Mesodermal cell (in vitro differentiated cells): Measurements from ENCODE around the gene VWA2.

Experiments used
- H3K27ac ChIP-seq: 2 replicates; pipeline ENCODE4 v1.7.0; 2013; ENCODE audit warnings: mild to moderate bottlenecking, low read depth, low read length, moderate library complexity; ENCODE audit not compliant: severe bottlenecking
- H3K36me3 ChIP-seq: 2 replicates; pipeline ENCODE4 v1.7.1; 2013; ENCODE audit warnings: mild to moderate bottlenecking, low read length, moderate library complexity; ENCODE audit not compliant: control insufficient read depth, insufficient read depth
- H3K4me1 ChIP-seq: one replicate; pipeline ENCODE4 v1.7.1; 2013; ENCODE audit warnings: mild to moderate bottlenecking, low read length; ENCODE audit not compliant: insufficient read depth, control insufficient read depth, poor library complexity, severe bottlenecking
- H3K4me3 ChIP-seq: 2 replicates; pipeline ENCODE4 v1.7.0; 2013; ENCODE audit warnings: low read length, control low read depth, mild to moderate bottlenecking; ENCODE audit not compliant: insufficient read depth, poor library complexity, severe bottlenecking; ENCODE audit errors: extremely low read depth
- H3K9me3 ChIP-seq: 2 replicates; pipeline ENCODE4 v1.7.1; 2013; ENCODE audit warnings: mild to moderate bottlenecking, low read length, moderate library complexity; ENCODE audit not compliant: control insufficient read depth
- WGBS, 2 experiments: methylation state at CpG; one replicate each; pipeline ENCODE4 v1.1.5; 2013; ENCODE audit warnings: missing lambda C conversion rate in 2 of 2; ENCODE audit not compliant: insufficient coverage in 2 of 2; 5-methylcytosine and 5-hydroxymethylcytosine counted together

VWA2 gene

DNA sequence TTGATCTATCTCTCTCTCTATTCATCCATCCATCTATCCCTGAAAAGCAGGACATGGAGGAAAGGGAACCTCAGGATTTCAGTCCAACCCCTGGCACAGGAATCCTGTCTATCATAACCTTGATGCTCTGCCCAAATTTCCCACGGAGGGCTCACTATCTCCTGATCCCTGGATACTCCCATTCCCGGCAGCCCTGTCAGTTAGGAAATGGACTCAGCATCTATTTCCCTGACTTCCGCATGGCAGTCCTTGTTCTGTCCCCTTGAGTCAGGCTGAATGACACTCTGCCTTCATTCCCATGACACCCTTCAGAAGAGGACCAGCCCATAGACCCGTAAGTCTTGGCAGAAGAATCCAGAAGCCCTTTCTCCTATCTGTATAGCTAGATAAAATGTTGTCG is 77.7 kb downstream of the VWA2 start:
- Histone ChIP-seq H3K36me3 (peaks cover 53% of the 10 kb centered on the region), H3K4me1 (peaks cover 14% of the 10 kb centered on the region), H3K4me3 (no peak overlapping the region), H3K9me3 (peaks cover 6% of the 10 kb centered on the region), H3K27ac (no peak overlapping the region)
- WGBS, 2 experiments, result 70 to 88% methylated on average over 2 to 3 of the region's 5 CpGs

DNA sequence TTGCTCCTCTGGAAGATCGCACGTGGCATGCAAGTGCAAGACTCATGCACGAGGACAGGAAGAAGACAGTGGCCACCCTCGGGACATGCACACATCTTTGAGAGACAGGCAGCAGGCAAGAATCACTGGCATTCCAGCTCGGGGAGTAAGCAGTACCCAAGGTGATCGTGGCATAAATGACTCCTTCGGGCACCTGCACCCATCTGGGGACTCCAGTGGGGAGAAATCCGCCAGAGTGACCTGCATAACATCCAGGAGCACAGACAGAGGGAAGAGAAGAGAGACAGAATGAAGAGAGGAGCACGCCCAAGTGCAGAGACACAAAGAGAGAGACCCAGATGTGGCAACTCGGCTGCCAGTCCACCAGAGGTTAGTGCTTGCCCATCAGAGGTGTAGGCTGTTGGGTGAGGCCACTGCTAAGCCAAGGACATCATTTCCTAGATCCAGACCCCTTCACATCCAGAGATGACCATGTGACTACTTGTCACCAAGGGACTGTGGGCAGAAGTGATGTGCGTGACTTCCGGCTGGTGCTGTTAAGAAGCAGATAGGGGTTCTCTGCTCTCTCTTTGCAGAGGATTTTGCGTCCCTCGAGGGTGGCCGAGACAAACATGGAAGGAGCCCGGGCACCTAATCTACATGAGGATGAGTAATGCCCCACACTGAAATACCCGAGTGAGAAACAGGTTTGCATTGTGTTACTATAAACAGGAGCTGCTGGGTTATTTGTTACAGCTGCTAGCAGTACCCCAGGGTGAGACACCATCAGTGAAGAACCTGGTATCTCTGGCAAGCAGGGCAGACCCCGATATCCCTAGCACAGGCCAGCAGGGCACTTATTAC is 80.6 kb downstream of the VWA2 start:
- Histone ChIP-seq H3K36me3 (peaks cover 35% of the 10 kb centered on the region), H3K4me3 (no peak overlapping the region), H3K9me3 (peaks cover 6% of the 10 kb centered on the region), H3K27ac (no peak overlapping the region), H3K4me1 (peaks cover 36% of the 10 kb centered on the region)
- 92% methylated on average over 17 to 18 of the region's 18 CpGs for WGBS, 2 experiments

- Histone ChIP-seq H3K4me3 (no peak overlapping the region), H3K27ac (no peak overlapping the region), H3K4me1 (peaks cover 40% of the 10 kb centered on the region), H3K9me3 (peaks cover 6% of the 10 kb centered on the region), H3K36me3 (peaks cover 44% of the 10 kb centered on the region)
- 90 to 91% methylated on average over 16 to 20 of the region's 23 CpGs for WGBS, 2 experiments
These were observed 81.4 kb downstream of the VWA2 start for GRCh38 chr10:114320249-114321116.

DNA sequence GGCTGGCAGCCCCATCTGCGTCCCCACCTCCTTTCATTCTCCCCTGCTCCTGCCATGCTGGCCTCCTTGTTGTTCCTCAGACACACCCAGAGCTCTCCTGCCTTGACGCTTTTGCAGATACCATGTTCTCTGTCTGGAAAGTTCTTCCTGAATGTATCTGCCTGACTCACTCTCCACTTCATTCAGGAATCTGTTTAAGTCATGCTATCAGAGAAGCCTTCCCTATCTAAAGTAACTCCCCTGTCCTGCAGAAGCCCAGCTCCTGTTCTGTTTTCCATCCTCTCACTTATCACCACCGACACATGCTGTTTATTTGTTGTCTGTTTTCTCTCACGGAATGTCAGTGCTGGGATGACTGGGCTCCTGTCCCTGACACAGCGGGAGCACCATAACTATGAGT is 83.3 kb downstream of the VWA2 start:
- Histone ChIP-seq H3K36me3 (peaks cover 52% of the 10 kb centered on the region), H3K4me3 (no peak overlapping the region), H3K4me1 (peaks cover 40% of the 10 kb centered on the region), H3K9me3 (peaks cover 6% of the 10 kb centered on the region), H3K27ac (peak overlapping the region; percentile 78)
- 62 to 65% methylated on average over 5 of the region's 5 CpGs for WGBS, 2 experiments

DNA sequence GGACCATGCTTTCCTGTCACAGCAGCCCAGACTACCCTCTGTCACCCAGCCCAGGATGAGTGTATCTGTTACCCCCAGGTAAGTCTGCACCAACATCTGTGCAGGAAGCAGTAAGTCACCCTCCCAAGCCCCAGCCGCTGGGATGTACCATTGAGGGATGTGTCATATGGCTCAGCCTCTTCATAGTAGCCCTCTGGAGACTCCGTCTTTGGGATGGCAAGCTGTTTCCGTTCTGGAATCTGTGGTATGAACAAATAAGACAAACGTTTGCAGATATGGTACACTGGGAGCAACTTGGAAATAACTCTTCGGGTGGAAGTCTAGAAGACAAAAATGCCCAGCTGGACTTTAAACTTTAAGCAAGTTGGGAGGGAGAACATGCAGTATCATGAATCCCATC is 84.0 kb downstream of the VWA2 start:
- Histone ChIP-seq H3K27ac (peak overlapping the region; percentile 78), H3K36me3 (peaks cover 52% of the 10 kb centered on the region), H3K4me1 (peaks cover 44% of the 10 kb centered on the region), H3K4me3 (no peak overlapping the region), H3K9me3 (peaks cover 6% of the 10 kb centered on the region)
- 91 to 94% methylated on average over 4 to 5 of the region's 5 CpGs for WGBS, 2 experiments

DNA sequence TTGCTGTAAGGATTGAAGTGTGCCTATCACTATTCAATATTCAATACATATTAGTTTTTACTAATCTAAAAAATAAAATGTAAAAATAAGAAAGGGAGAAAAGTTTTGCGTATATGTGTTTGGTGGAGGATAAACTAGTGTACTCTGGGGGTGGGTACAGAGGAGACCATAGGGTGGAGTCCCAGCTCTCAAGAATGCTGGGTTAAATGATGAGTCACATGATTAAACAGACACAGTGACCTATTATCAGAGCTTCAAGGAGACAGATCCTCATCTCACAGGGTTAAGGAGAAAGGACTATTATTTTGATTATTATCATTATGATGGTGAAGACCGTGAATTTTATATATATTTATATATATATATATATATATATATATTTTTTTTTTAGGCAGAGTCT is 87.7 kb downstream of the VWA2 start:
- H3K36me3 ChIP-seq, result peaks cover 41% of the 10 kb centered on the region
- H3K9me3 ChIP-seq, result no peaks in the 10 kb centered on the region
- WGBS, 2 experiments, result 67 to 100% methylated on average over 1 of the region's 2 CpGs
- H3K27ac ChIP-seq, result no peak overlapping the region
- peaks cover 42% of the 10 kb centered on the region for H3K4me1 ChIP-seq
- no peak overlapping the region for H3K4me3 ChIP-seq

DNA sequence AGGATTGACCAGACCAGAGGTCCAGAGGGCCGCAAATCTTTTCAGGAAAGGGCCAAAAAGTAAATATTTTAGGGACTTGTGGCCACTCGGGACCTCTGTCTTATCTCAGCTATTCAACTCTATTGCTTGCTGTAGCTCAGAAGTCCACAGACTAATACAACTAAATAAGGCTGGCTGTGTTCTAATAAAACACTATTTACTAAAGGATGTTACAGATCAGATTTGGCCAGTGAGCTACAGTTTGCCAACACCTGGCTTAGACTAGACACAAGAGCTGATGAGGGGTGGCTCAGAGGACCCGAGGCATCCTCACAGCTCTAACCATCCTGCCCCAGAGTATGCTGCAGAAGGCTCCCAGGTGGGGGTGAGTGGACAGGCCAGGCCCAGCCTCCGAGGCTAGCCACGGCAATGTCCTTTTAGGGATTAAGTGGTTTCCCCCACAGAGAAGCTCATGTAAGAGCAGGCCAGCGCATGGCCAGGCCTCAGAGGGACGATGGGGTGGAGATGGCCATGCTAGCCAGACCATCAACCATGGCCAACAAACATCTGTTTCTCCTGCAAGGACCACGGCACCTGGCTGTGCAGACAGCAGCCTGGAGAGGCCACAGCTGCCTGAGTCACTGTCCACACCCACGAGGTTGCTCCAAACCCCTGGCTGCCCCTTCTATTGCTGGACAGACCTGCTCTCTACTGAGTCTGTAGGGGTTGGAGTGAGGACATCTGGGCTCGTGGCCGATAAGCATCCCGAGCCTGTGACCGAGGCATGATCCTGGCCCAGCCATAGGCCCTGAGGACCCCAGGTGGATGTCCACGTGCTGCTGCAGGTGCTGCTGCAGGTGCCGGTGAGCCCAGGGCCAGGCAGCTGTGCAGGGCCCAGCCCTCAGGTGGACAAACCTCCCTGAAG is 88.7 kb downstream of the VWA2 start:
- Histone ChIP-seq H3K4me3 (no peak overlapping the region), H3K4me1 (peaks cover 40% of the 10 kb centered on the region), H3K36me3 (peaks cover 44% of the 10 kb centered on the region), H3K9me3 (no peaks in the 10 kb centered on the region), H3K27ac (no peak overlapping the region)
- WGBS, 2 experiments, result 95 to 98% methylated on average over 13 to 15 of the region's 15 CpGs

DNA sequence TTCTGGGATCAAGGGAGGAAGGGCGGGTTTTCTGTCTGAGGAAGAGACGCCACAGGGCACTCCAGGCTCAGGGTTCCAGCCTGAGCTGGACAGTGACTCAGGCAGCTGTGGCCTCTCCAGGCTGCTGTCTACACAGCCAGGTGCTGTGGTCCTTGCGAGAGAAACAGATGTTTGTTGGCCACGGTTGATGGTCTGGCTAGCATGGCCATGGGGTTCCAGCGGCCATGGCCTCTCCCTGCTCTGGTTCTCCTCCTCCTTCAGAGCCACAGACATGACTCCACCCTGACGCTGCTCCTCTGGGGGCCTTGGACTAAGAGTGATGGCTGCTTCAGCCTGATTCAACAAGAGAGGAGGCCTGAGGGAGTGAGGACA is 89.4 kb downstream of the VWA2 start:
- WGBS, 2 experiments, result 95 to 97% methylated on average over 4 of the region's 6 CpGs
- peaks cover 40% of the 10 kb centered on the region for H3K4me1 ChIP-seq
- peaks cover 46% of the 10 kb centered on the region for H3K36me3 ChIP-seq
- no peaks in the 10 kb centered on the region for H3K9me3 ChIP-seq
- no peak overlapping the region for H3K27ac ChIP-seq
- no peak overlapping the region for H3K4me3 ChIP-seq

DNA sequence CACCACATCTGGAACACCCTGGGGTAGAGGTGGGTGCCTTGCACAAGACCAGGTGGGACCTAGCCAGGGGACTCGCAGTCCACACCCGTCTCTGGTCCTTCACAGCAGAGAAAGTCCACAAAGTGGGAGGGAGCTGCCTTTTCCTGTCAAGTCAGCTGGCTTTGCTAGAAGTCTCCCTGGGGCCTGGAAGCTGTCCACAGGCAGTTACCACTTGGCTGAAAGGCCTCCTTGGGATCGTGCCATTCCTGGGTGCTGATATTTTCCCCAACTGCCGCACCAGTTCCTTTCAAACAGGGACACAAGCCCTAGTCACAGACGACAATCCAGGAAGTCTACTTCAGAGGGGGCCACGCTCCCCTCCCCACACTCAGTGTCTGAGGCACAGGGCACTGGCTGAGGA is 89.8 kb downstream of the VWA2 start:
- H3K36me3 ChIP-seq, result peaks cover 46% of the 10 kb centered on the region
- H3K9me3 ChIP-seq, result no peaks in the 10 kb centered on the region
- H3K4me1 ChIP-seq, result peaks cover 36% of the 10 kb centered on the region
- no peak overlapping the region for H3K4me3 ChIP-seq
- H3K27ac ChIP-seq, result no peak overlapping the region
- WGBS, 2 experiments, result 84 to 94% methylated on average over 6 of the region's 6 CpGs

GRCh38 chr10:114329634-114330365 is 90.7 kb downstream of the VWA2 start:
- WGBS, 2 experiments, result 70 to 80% methylated on average over 4 to 9 of the region's 10 CpGs
- Histone ChIP-seq H3K4me3 (no peak overlapping the region), H3K27ac (no peak overlapping the region), H3K4me1 (peaks cover 38% of the 10 kb centered on the region), H3K36me3 (peaks cover 42% of the 10 kb centered on the region), H3K9me3 (no peaks in the 10 kb centered on the region)
